GM12878 (cell line): ENCODE measurements around the gene TMEM236. TPM values are rescaled to one million over a fixed set of nuclear protein-coding genes. Genes with fewer than 3 reads are reported as not detected.

ENCODE experiments used
- ATAC-seq: fragments of 200-7000 bp; cut with Tn5 transposase; 3 replicates; pipeline ENCODE4 v1.9.1; 2020; ENCODE audit warnings: mild to moderate bottlenecking, moderate library complexity
- BruUV-seq: library from RNA; stranded (reverse); fragments of 400-500 nt; replicated peaks from 2 replicates; lab custom pipeline; 2021; lab: Mats Ljungman, UMichigan
- CTCF ChIA-PET: fragments of 300-600 bp; sonication (Branson Sonifier 250); formaldehyde crosslinking; extraction: SDS; loops from one replicate; lab custom pipeline; 2021; ENCODE audit warnings: inconsistent platforms; lab: Yijun Ruan, JAX
- POLR2A ChIA-PET: fragments of 350-600 bp; formaldehyde crosslinking; extraction: SDS; loops from one replicate; lab custom pipeline; 2021; ENCODE audit warnings: inconsistent platforms; lab: Charles Lee
- RAD21 ChIA-PET: fragments of 300-600 bp; sonication (Branson Sonifier 250); formaldehyde crosslinking; loops from one replicate; lab custom pipeline; 2023; ENCODE audit warnings: antibody characterized with exemption; ENCODE audit not compliant: unreplicated experiment; lab: Charles Lee
- SMC1A ChIA-PET: fragments of 300-600 bp; sonication (Branson Sonifier 250); formaldehyde crosslinking; loops from one replicate; lab custom pipeline; 2023; ENCODE audit not compliant: unreplicated experiment, uncharacterized antibody; lab: Charles Lee
- DNase-seq: peaks from one replicate; pipeline ENCODE4 v3.0.0-alpha.2; 2011; ENCODE audit warnings: low read depth, low spot score
- FAIRE-seq: peaks from 3 replicates; lab custom pipeline; 2011; peaks lifted over from hg19 to GRCh38; lab: Jason Lieb, UNC
- H2AFZ ChIP-seq: 2 replicates; pipeline ENCODE4 v1.6.0; 2011; ENCODE audit warnings: low read depth, low read length, control low read depth; ENCODE audit not compliant: control insufficient read depth
- H3K27ac ChIP-seq: 2 replicates; pipeline ENCODE4 v1.5.1; 2011; ENCODE audit warnings: control low read depth; ENCODE audit not compliant: control insufficient read depth, insufficient read depth
- H3K27me3 ChIP-seq, 2 experiments: replicated peaks in 1 of 2; 2 replicates each; pipeline versions ENCODE4 v1.6.0 to v1.6.1; 2011; ENCODE audit warnings: low read length in 1 of 2; ENCODE audit not compliant: control insufficient read depth in 2 of 2, insufficient read depth in 2 of 2
- H3K36me3 ChIP-seq, 2 experiments: 2 replicates each; pipeline ENCODE4 v1.5.1; 2011; ENCODE audit warnings: low read length in 1 of 2; ENCODE audit not compliant: control insufficient read depth in 2 of 2, insufficient read depth in 2 of 2
- H3K4me1 ChIP-seq: 2 replicates; pipeline ENCODE4 v1.6.1; 2011; ENCODE audit warnings: mild to moderate bottlenecking, low read length, moderate library complexity, mixed read lengths; ENCODE audit not compliant: control insufficient read depth, insufficient read depth
- H3K4me2 ChIP-seq: 2 replicates; pipeline ENCODE4 v1.6.0; 2011; ENCODE audit warnings: control low read depth; ENCODE audit not compliant: control insufficient read depth, insufficient read depth
- H3K4me3 ChIP-seq: fragments of 200-600 bp; sonication (generic); 2 replicates; pipeline ENCODE4 v1.5.1; 2016
- H3K79me2 ChIP-seq: 2 replicates; pipeline ENCODE4 v1.6.0; 2011; ENCODE audit warnings: low read length; ENCODE audit not compliant: control insufficient read depth, insufficient read depth
- H3K9ac ChIP-seq: 2 replicates; pipeline ENCODE4 v1.8.0; 2011; ENCODE audit warnings: low read length, control low read depth, mixed read lengths; ENCODE audit not compliant: control insufficient read depth, insufficient read depth
- H3K9me3 ChIP-seq: replicated peaks from 3 replicates; pipeline ENCODE4 v1.5.1; 2011; ENCODE audit warnings: mild to moderate bottlenecking, low read length; ENCODE audit not compliant: control insufficient read depth, insufficient read depth
- H4K20me1 ChIP-seq: 2 replicates; pipeline ENCODE4 v1.6.0; 2011; ENCODE audit not compliant: control insufficient read depth, insufficient read depth
- BCLAF1 ChIP-seq: fragments of 450-650 bp; IDR thresholded peaks from 2 replicates; pipeline ENCODE4 v1.6.1; 2017; ENCODE audit warnings: antibody characterized with exemption, mild to moderate bottlenecking, moderate library complexity
- E2F8 ChIP-seq: fragments of 450-650 bp; IDR thresholded peaks from 2 replicates; pipeline ENCODE4 v1.6.1; 2018; ENCODE audit warnings: mild to moderate bottlenecking, low read depth, moderate library complexity; ENCODE audit not compliant: partially characterized antibody
- GATAD2B ChIP-seq: fragments of 450-650 bp; conservative IDR thresholded peaks from 2 replicates; pipeline ENCODE4 v1.6.1; 2017; ENCODE audit warnings: low read depth, mild to moderate bottlenecking, moderate library complexity
- IKZF2 ChIP-seq, 2 experiments: fragments of 450-650 bp; IDR thresholded peaks; 2 replicates each; pipeline ENCODE4 v1.6.1; 2017; ENCODE audit warnings: mild to moderate bottlenecking in 2 of 2, moderate library complexity in 2 of 2
- KDM1A ChIP-seq: fragments of 200-600 bp; sonication (generic); IDR thresholded peaks from 2 replicates; pipeline ENCODE4 v1.6.1; 2016; ENCODE audit warnings: borderline replicate concordance
- POU2F2 ChIP-seq: IDR thresholded peaks from 3 replicates; pipeline ENCODE4 v1.6.1; 2011; ENCODE audit warnings: low read depth, mild to moderate bottlenecking, low read length, borderline replicate concordance
- RAD21 ChIP-seq: IDR thresholded peaks from 2 replicates; pipeline ENCODE4 v1.6.1; 2011; ENCODE audit warnings: mild to moderate bottlenecking, low read depth, low read length, moderate library complexity; ENCODE audit not compliant: insufficient read depth
- RELA ChIP-seq: fragments of 450-650 bp; IDR thresholded peaks from 2 replicates; pipeline ENCODE4 v1.8.0; 2014; ENCODE audit warnings: borderline replicate concordance; ENCODE audit not compliant: partially characterized antibody
- RFX5 ChIP-seq: IDR thresholded peaks from 2 replicates; pipeline ENCODE4 v1.6.1; 2011; ENCODE audit warnings: low read depth, low read length, improper control_type of control experiment
- RUNX3 ChIP-seq: IDR thresholded peaks from 2 replicates; pipeline ENCODE4 v1.6.1; 2012; ENCODE audit warnings: low read length, inconsistent platforms
- SMC3 ChIP-seq: IDR thresholded peaks from 2 replicates; pipeline ENCODE4 v1.6.1; 2011; ENCODE audit warnings: low read length, improper control_type of control experiment, borderline replicate concordance
- TBL1XR1 ChIP-seq: IDR thresholded peaks from 2 replicates; pipeline ENCODE4 v1.6.1; 2012; ENCODE audit warnings: low read depth, low read length, improper control_type of control experiment
- ZNF592 ChIP-seq: fragments of 450-650 bp; IDR thresholded peaks from 2 replicates; pipeline ENCODE4 v1.6.1; 2017; ENCODE audit warnings: mild to moderate bottlenecking, moderate library complexity
- ZSCAN29 ChIP-seq: fragments of 450-650 bp; IDR thresholded peaks from 2 replicates; pipeline ENCODE4 v1.6.1; 2017; ENCODE audit warnings: mild to moderate bottlenecking, moderate library complexity
- WGBS: methylation state at CpG from one replicate; pipeline ENCODE4 v1.1.6; 2016; ENCODE audit warnings: low lambda C conversion rate; ENCODE audit not compliant: insufficient replicate concordance, insufficient coverage; ENCODE audit errors: missing lambda C conversion rate; 5-methylcytosine and 5-hydroxymethylcytosine counted together
- in situ Hi-C: fragments of 300-500 bp; cut with MboI; formaldehyde crosslinking; loops from 9 replicates; pipeline ENCODE4 v1.14.3; 2018; ENCODE audit warnings: mixed read lengths
- intact Hi-C: fragments of 100-400 bp; cut with micrococcal nuclease; formaldehyde crosslinking; loops from one replicate; pipeline ENCODE4 v1.14.2; 2022; ENCODE audit not compliant: unreplicated experiment
- polyA plus RNA-seq, 11 experiments: library from polyadenylated mRNA; depleted of rRNA in 4 of 11; unstranded in 6 of 11; stranded (reverse) in 5 of 11; fragments of >200 nt; fragmentation: Nextera tagmentation in 4 of 11; fragmentation: Illumina TruSeq in 1 of 11; extraction: Ambion mirVana in 4 of 11; extraction: Trizol in 1 of 11; gene quantifications; 1 replicate in 1 of 11; 2 replicates in 10 of 11; pipeline versions ENCODE4 v1.2.1 to v1.2.3, GENCODE V29; 2011 to 2016; ENCODE audit warnings: inconsistent platforms in 2 of 11, missing spikeins in 2 of 11, low read depth in 1 of 11
- total RNA-seq, 4 experiments: library from RNA; depleted of rRNA in 3 of 4; stranded (reverse); fragments of >200 nt in 3 of 4; fragmentation: Illumina TruSeq in 1 of 4; extraction: Trizol in 1 of 4; gene quantifications; 2 replicates each; pipeline versions ENCODE4 v1.2.1 to v1.2.3, GENCODE V29; 2013 to 2021

Gene TMEM236
- total and polyA plus RNA-seq, 10 of the 15 experiments (the other 5 are each of a cell fraction or from before 2014, with no cell fraction given) = 0.03 TPM; not detected in 9

- no TSS peak for BruUV-seq
- no peaks in the 10 kb centered on the region for H4K20me1 ChIP-seq
- RAD21 ChIA-PET = no interaction called here
- H3K36me3 ChIP-seq = no peaks in the 10 kb centered on the region
- no peaks in the 10 kb centered on the region for H3K4me1 ChIP-seq
- intact Hi-C loops = no loop called here
- ATAC-seq = no peak
- CTCF ChIA-PET = no interaction called here
- no peak overlapping the region for H3K4me3 ChIP-seq
- H3K9ac ChIP-seq = no peak overlapping the region
- SMC1A ChIA-PET = interaction anchor here (0.7 kb wide), 1 partner anchor 90 kb away, joined by 3 read pairs; no protein-coding TSS in a partner anchor
- FAIRE-seq = no peak
- H3K4me2 ChIP-seq = no peak overlapping the region
- DNase-seq = no peak
- no peaks in the 10 kb centered on the region for H3K27me3 ChIP-seq
- in situ Hi-C loops = no loop called here
- POLR2A ChIA-PET = no interaction called here
- no peaks in the 10 kb centered on the region for H3K79me2 ChIP-seq
- no peak overlapping the region for H2AFZ ChIP-seq
- no peaks in the 10 kb centered on the region for H3K9me3 ChIP-seq
- WGBS = 40% methylated on average over 6 of the region's 6 CpGs
- no peak overlapping the region for H3K27ac ChIP-seq
- no peak for TF ChIP-seq TBL1XR1
- no peak for TF ChIP-seq E2F8
- no peak for TF ChIP-seq RELA
- TF ChIP-seq RFX5 = no peak
- TF ChIP-seq POU2F2 = no peak
- no peak for TF ChIP-seq RAD21
- TF ChIP-seq RUNX3 = no peak
- no peak for TF ChIP-seq IKZF2 (IDR thresholded peaks at IDR 0.05)
- TF ChIP-seq BCLAF1 = no peak
- TF ChIP-seq GATAD2B = no peak
- no peak for TF ChIP-seq ZNF592
- no peak for TF ChIP-seq KDM1A
- no peak for TF ChIP-seq SMC3
- no peak for TF ChIP-seq ZSCAN29
Measured at GRCh38 chr10:17793823-17794644, 42.0 kb downstream of the TMEM236 start.
